GM21526 (cell line): ENCODE measurements around the gene UBE2D4.
"Not testable (repeated sequence)": the region's sequence is repeated elsewhere in the genome, so short reads cannot be mapped to it uniquely, and the experiment has no call there.

Experiments
- ATAC-seq: cut with Tn5 transposase; IDR thresholded peaks from one replicate; pipeline ENCODE4 v1.9.1; 2021; ENCODE audit warnings: moderate library complexity; ENCODE audit not compliant: unreplicated experiment, low FRiP score

The UBE2D4 gene

GRCh38 chr7:43960933-43961332, 34.7 kb downstream of the UBE2D4 start:
- no peak for ATAC-seq

- not testable (repeated sequence) for ATAC-seq
Measured at GRCh38 chr7:43966392-43966791, 40.2 kb downstream of the UBE2D4 start.

- ATAC-seq: not testable (repeated sequence)
Measured at GRCh38 chr7:43968172-43969040, 42.2 kb downstream of the UBE2D4 start.

- ATAC-seq: not testable (repeated sequence)
Measured at GRCh38 chr7:43969586-43969985, 43.4 kb downstream of the UBE2D4 start.

- not testable (repeated sequence) for ATAC-seq
Measured at GRCh38 chr7:43970698-43971097, 44.5 kb downstream of the UBE2D4 start.

- ATAC-seq: not testable (repeated sequence)
Measured at GRCh38 chr7:43974033-43974573, 47.9 kb downstream of the UBE2D4 start.

- ATAC-seq: not testable (repeated sequence)
Measured at GRCh38 chr7:43974725-43975482, 48.7 kb downstream of the UBE2D4 start.

- ATAC-seq: no peak
Measured at GRCh38 chr7:43977525-43977924, 51.3 kb downstream of the UBE2D4 start.

- ATAC-seq: not testable (repeated sequence)
Measured at GRCh38 chr7:43978102-43978501, 51.9 kb downstream of the UBE2D4 start.

GRCh38 chr7:43982848-43983247, 56.6 kb downstream of the UBE2D4 start:
- not testable (repeated sequence) for ATAC-seq

- not testable (repeated sequence) for ATAC-seq
Measured at GRCh38 chr7:43983736-43984135, 57.5 kb downstream of the UBE2D4 start.

- peak; percentile 75 for ATAC-seq
Measured at GRCh38 chr7:43985904-43986864, 59.9 kb downstream of the UBE2D4 start.

- ATAC-seq: not testable (repeated sequence)
Measured at GRCh38 chr7:43987476-43987875, 61.2 kb downstream of the UBE2D4 start.

- ATAC-seq: not testable (repeated sequence)
Measured at GRCh38 chr7:43990011-43990585, 63.9 kb downstream of the UBE2D4 start.

GRCh38 chr7:43990829-43991228, 64.6 kb downstream of the UBE2D4 start:
- not testable (repeated sequence) for ATAC-seq

- ATAC-seq: peak; percentile 71
Measured at GRCh38 chr7:43992896-43993295, 66.7 kb downstream of the UBE2D4 start.

GRCh38 chr7:43994681-43995080, 68.4 kb downstream of the UBE2D4 start:
- not testable (repeated sequence) for ATAC-seq

- not testable (repeated sequence) for ATAC-seq
Measured at GRCh38 chr7:43997532-43997931, 71.3 kb downstream of the UBE2D4 start, which contains the start of gene SPDYE1. SPDYE1 (plus strand) TSS chr7:43997897; CDS start chr7:43999950, 2,053 bp downstream.
